Endothelial cell of umbilical vein (primary cell): ENCODE measurements around the gene IL6R. TPM values are rescaled to one million over a fixed set of nuclear protein-coding genes. Genes with fewer than 3 reads are reported as not detected.

ENCODE experiments used
- BruUV-seq: library from RNA; stranded (reverse); fragments of 400-500 nt; replicated peaks from 2 replicates; lab custom pipeline; 2021; lab: Mats Ljungman, UMichigan
- CTCF ChIA-PET: fragments of 300-600, 350-600 bp; sonication (Branson Sonifier 250); formaldehyde crosslinking; loops from one replicate; lab custom pipeline; 2021; ENCODE audit warnings: antibody characterized with exemption, inconsistent platforms; lab: Charles Lee
- POLR2A ChIA-PET: fragments of 300-600, 350-600 bp; sonication (Branson Sonifier 250); formaldehyde crosslinking; loops from one replicate; lab custom pipeline; 2021; ENCODE audit warnings: antibody characterized with exemption, inconsistent platforms; lab: Charles Lee
- DNase-seq: peaks from one replicate; pipeline ENCODE4 v3.0.0-alpha.2; 2011; ENCODE audit warnings: low read depth, low spot score
- FAIRE-seq: peaks from 2 replicates; lab custom pipeline; 2011; peaks lifted over from hg19 to GRCh38; lab: Jason Lieb, UNC
- H2AFZ ChIP-seq: 2 replicates; pipeline ENCODE4 v1.6.0; 2012; ENCODE audit warnings: low read depth, low read length, control low read depth, inconsistent platforms
- H3K27ac ChIP-seq: 2 replicates; pipeline ENCODE4 v1.5.1; 2011; ENCODE audit warnings: low read depth, mild to moderate bottlenecking, control low read depth, low read length, moderate library complexity; ENCODE audit not compliant: insufficient read depth
- H3K27me3 ChIP-seq, 2 experiments: 2 replicates each; pipeline versions ENCODE4 v1.6.0 to v1.6.1; 2011; ENCODE audit warnings: low read length in 2 of 2, mixed read lengths in 1 of 2; ENCODE audit not compliant: control insufficient read depth in 2 of 2, insufficient read depth in 2 of 2
- H3K36me3 ChIP-seq, 2 experiments: 2 replicates in 1 of 2; 3 replicates in 1 of 2; pipeline ENCODE4 v1.5.1; 2011; ENCODE audit warnings: low read length in 2 of 2, mild to moderate bottlenecking in 1 of 2, moderate library complexity in 1 of 2; ENCODE audit not compliant: control insufficient read depth in 2 of 2, insufficient read depth in 2 of 2; ENCODE audit errors: extremely low read depth in 1 of 2
- H3K4me1 ChIP-seq: 3 replicates; pipeline ENCODE4 v1.5.1; 2011; ENCODE audit warnings: mild to moderate bottlenecking, low read length; ENCODE audit not compliant: control insufficient read depth, insufficient read depth; ENCODE audit errors: extremely low read depth
- H3K4me2 ChIP-seq: 2 replicates; pipeline ENCODE4 v1.6.1; 2011; ENCODE audit warnings: low read length, control low read depth, mixed read lengths; ENCODE audit not compliant: insufficient read depth
- H3K4me3 ChIP-seq, 3 experiments: fragments of 200-600 bp in 1 of 3; sonication (generic), shearing (Covaris generic) in 1 of 3; replicated peaks in 1 of 3; 2 replicates each; pipeline ENCODE4 v1.5.1; 2011 to 2016; ENCODE audit warnings: control low read depth in 3 of 3, low read length in 3 of 3, mild to moderate bottlenecking in 2 of 3, inconsistent platforms in 1 of 3, low read depth in 1 of 3, moderate library complexity in 1 of 3; ENCODE audit not compliant: insufficient read depth in 1 of 3
- H3K79me2 ChIP-seq: 2 replicates; pipeline ENCODE4 v1.6.0; 2012; ENCODE audit warnings: low read length, inconsistent platforms; ENCODE audit not compliant: control insufficient read depth, insufficient read depth
- H3K9ac ChIP-seq: replicated peaks from 2 replicates; pipeline ENCODE3; 2011; ENCODE audit warnings: low read length, control low read depth; ENCODE audit not compliant: insufficient read depth; ENCODE audit errors: extremely low read depth
- H3K9me1 ChIP-seq: replicated peaks from 3 replicates; pipeline ENCODE4 v1.6.0; 2011; ENCODE audit warnings: mild to moderate bottlenecking, low read length; ENCODE audit not compliant: control insufficient read depth, insufficient read depth; ENCODE audit errors: extremely low read depth
- H3K9me3 ChIP-seq: replicated peaks from 2 replicates; pipeline ENCODE4 v1.5.1; 2012; ENCODE audit warnings: low read length, inconsistent platforms; ENCODE audit not compliant: control insufficient read depth, insufficient read depth
- H4K20me1 ChIP-seq: replicated peaks from 2 replicates; pipeline ENCODE3; 2011; ENCODE audit warnings: mild to moderate bottlenecking, low read length; ENCODE audit not compliant: control insufficient read depth, insufficient read depth; ENCODE audit errors: extremely low read depth
- EZH2 ChIP-seq: IDR thresholded peaks from 2 replicates; pipeline ENCODE4 v1.6.1; 2012; ENCODE audit warnings: borderline replicate concordance, low read depth, mild to moderate bottlenecking, moderate library complexity, low read length, inconsistent platforms; ENCODE audit not compliant: severe bottlenecking
- GATA2 ChIP-seq: IDR thresholded peaks from 2 replicates; pipeline ENCODE4 v1.7.0; 2011; ENCODE audit warnings: low read depth, mild to moderate bottlenecking, moderate library complexity, mixed read lengths, low read length; ENCODE audit not compliant: insufficient read length, insufficient read depth
- JUN ChIP-seq: IDR thresholded peaks from 2 replicates; pipeline ENCODE4 v1.6.1; 2011; ENCODE audit warnings: borderline replicate concordance, low read depth; ENCODE audit not compliant: insufficient read length, insufficient read depth
- MAX ChIP-seq: IDR thresholded peaks from 2 replicates; pipeline ENCODE4 v1.6.1; 2011; ENCODE audit not compliant: insufficient read depth, insufficient read length
- MYC ChIP-seq: IDR thresholded peaks from one replicate; pipeline ENCODE4 v1.6.1; 2011; ENCODE audit warnings: mild to moderate bottlenecking, low read depth, low read length
- POLR2AphosphoS5 ChIP-seq: IDR thresholded peaks from 2 replicates; pipeline ENCODE4 v1.6.1; 2012; ENCODE audit warnings: low read depth, mild to moderate bottlenecking, control low read depth, low read length, moderate library complexity; ENCODE audit not compliant: insufficient read depth
- dilution Hi-C: fragments of 300-500 bp; cut with MboI; formaldehyde crosslinking; loops from one replicate; pipeline ENCODE4 v1.15.0; 2019; ENCODE audit warnings: low sequenced_read_pairs; ENCODE audit not compliant: extremely low pct_ligation_motif_present
- intact Hi-C: fragments of 100-400 bp; cut with micrococcal nuclease; formaldehyde crosslinking; loops from one replicate; pipeline ENCODE4 v1.10.0; 2022
- polyA plus RNA-seq, 4 experiments: library from polyadenylated mRNA; depleted of rRNA in 3 of 4; stranded (reverse) in 3 of 4; unstranded in 1 of 4; fragments of >200 nt; gene quantifications; 2 replicates each; pipeline versions ENCODE4 v1.2.1 to v1.2.3, GENCODE V29; 2011 to 2012; ENCODE audit warnings: missing spikeins in 1 of 4
- total RNA-seq: library from RNA; stranded (reverse); gene quantifications from 2 replicates; pipeline ENCODE4 v1.2.3, GENCODE V29; 2021

The IL6R gene
- total and polyA plus RNA-seq, 2 donors (not counting 3 experiments of a cell fraction or from before 2014, with no cell fraction given) = 4.8 to 5.1 TPM

GRCh38 chr1:154474802-154475201 is 69.7 kb downstream of the IL6R start:
- no peak overlapping the region for H2AFZ ChIP-seq
- no peak overlapping the region for H3K9ac ChIP-seq
- ChIA-PET CTCF (interaction anchor here (1.5 kb wide), 1 partner anchor 72 kb away, joined by 8 read pairs; no protein-coding TSS in a partner anchor), POLR2A (no interaction called here)
- H3K27ac ChIP-seq = no peak overlapping the region
- peaks cover 6% of the 10 kb centered on the region for H3K4me1 ChIP-seq
- no peaks in the 10 kb centered on the region for H3K79me2 ChIP-seq
- peaks cover 6 to 7% of the 10 kb centered on the region in 2 experiments for H3K36me3 ChIP-seq
- dilution Hi-C loops = no loop called here
- H3K27me3 ChIP-seq = no peaks in the 10 kb centered on the region
- TF ChIP-seq EZH2 = no peak
- no peak for TF ChIP-seq GATA2
- TF ChIP-seq POLR2AphosphoS5 = no peak
- no peak for TF ChIP-seq MAX
- TF ChIP-seq JUN = no peak
- DNase-seq (peak; percentile 64), FAIRE-seq (peak; percentile 81)
- no TSS peak for BruUV-seq
- no peaks in the 10 kb centered on the region for H3K9me3 ChIP-seq
- H3K9me1 ChIP-seq = no peaks in the 10 kb centered on the region
- H3K4me2 ChIP-seq = no peak overlapping the region
- intact Hi-C loops = loop anchor here (10.0 kb wide), 1 partner anchor 280 kb away; the partner anchor contains the start of gene TPM3
- H4K20me1 ChIP-seq = no peaks in the 10 kb centered on the region
- no peak overlapping the region for H3K4me3 ChIP-seq

DNA sequence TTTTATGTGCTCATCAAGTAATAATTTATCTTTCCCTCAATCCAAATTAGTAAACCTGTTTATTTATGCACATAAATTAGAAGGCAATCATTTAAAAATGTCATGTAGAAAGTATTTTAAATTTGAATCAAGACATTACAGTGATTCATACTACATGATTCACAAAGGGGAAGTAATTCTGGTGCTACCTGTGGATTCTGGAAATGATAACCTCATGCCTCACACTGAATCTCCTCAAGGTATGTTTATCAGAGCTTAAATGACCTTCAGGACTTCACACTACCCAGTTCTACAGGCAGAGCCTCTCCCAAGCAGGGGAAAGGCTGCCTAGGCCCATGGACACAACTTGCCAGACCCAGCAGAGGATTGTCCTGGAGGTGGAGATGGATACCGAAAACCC is 71.6 kb downstream of the IL6R start:
- intact Hi-C loops = loop anchor here (10.0 kb wide), 1 partner anchor 282 kb away; the partner anchor contains the start of gene TPM3
- H3K27me3 ChIP-seq = no peaks in the 10 kb centered on the region
- no peak overlapping the region for H2AFZ ChIP-seq
- no peak overlapping the region for H3K4me2 ChIP-seq
- dilution Hi-C loops = no loop called here
- FAIRE-seq (no peak), DNase-seq (no peak)
- CTCF ChIA-PET = interaction anchor here (1.7 kb wide), 1 partner anchor 70 kb away, joined by 6 read pairs; no protein-coding TSS in a partner anchor
- no peaks in the 10 kb centered on the region for H4K20me1 ChIP-seq
- H3K9me1 ChIP-seq = no peaks in the 10 kb centered on the region
- H3K36me3 ChIP-seq = peaks cover 5 to 6% of the 10 kb centered on the region in 2 experiments
- no peak overlapping the region for H3K4me3 ChIP-seq
- no peaks in the 10 kb centered on the region for H3K79me2 ChIP-seq
- POLR2A ChIA-PET = no interaction called here
- no peaks in the 10 kb centered on the region for H3K9me3 ChIP-seq
- no peak for TF ChIP-seq MYC
- no peak overlapping the region for H3K9ac ChIP-seq
- no peak overlapping the region for H3K27ac ChIP-seq
- no TSS peak for BruUV-seq
- peaks cover 18% of the 10 kb centered on the region for H3K4me1 ChIP-seq
